HG03095 (cell line): Measurements from ENCODE around the gene CRYBB3.

Experiments
- ATAC-seq: cut with Tn5 transposase; IDR thresholded peaks from one replicate; pipeline ENCODE4 v1.9.1; 2021; ENCODE audit warnings: moderate library complexity; ENCODE audit not compliant: unreplicated experiment

The CRYBB3 gene

DNA sequence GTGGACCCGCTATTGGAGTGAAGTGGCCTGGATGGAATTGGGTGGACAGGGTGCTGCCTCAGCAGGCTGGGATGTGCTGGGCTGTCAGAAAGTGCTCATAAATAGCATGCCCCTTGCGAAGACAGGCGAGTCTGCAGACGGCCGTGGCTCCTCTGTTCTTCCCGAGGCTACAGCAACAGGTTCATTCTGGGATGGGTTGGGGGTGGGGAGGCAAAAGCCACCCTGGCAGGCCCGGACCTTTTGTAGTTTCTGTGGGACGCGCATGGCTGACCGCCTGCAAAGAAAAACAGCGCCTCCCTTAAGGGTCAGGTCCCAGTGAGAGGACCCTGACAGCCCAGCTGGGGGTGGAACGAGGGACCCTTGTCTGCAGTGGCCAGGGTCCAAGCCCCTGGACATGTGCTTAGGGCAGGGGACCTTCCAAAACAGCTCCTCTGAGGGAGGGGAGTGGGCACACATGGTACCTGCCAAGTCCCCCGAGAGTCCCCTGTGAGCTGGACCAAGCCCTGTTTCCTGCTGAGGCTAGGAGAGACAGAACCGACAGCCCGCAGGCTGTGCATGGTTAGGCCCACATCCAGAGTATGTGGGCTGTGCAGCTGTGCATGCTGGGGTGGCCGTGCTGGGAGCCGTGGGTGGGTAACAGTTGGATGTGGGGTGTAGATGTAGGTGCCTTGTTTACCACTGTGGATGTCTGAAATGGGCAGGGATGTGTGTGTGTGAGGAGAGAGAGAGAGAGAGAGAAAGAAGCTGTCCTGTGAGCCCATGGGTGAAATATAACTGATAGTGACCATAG, at the start of gene CRYBB3:
TSS of gene CRYBB3 (plus strand) at position 128 of the 790 bp plus-strand sequence. CDS start 1,539 bp downstream, outside the sequence.
- no peak for ATAC-seq

DNA sequence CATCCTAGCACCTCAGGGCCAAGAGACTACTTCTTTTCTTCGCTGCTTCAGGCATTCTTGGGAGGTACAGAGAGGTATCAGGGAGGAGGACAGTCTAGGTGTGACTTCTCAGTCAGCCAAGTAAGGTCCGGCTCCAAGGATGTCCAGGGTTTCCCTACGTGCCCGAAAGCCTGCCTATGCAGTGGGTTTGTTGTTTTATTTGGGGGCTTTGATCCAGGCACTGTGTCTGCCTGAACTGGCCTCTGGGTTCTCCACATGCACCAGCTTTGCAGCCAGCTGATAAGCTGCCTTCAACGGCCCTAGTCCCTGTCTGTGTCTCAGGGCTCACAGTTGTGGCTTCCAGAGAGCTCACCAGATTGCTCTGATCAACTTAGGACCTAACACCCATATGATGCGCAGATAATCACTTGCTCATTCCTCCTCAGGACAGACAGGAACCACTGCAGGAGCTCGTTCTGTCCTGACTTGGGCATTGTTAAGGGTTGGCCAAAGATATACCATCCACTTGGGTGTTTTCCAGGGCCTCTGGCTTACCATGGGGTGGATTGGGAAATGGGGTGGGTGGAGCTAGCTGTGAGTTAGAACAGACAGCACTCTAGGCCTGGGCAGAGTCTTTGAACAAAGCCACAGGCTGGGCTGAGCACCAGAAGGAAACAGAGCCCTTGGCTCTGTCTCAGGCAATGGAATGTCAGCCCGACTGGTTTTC, 45.5 kb upstream of the CRYBB3 start:
- no peak for ATAC-seq

DNA sequence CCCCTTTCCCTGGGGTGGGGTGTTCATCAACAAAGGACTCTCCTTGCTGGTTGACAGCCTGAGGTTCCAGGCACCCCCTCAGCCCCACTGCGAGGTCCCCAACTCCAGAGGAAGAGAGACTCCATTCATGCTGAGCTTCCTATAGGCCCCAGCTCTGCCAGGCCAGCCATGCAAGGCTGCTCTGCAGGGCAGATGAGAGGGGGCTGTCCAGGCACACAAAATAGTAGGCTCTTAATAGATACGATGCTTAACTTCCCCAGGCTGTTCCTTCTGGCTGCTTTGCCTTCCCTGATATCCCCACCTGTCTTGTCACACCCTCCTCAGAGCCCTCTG, 45.0 kb upstream of the CRYBB3 start:
- ATAC-seq = no peak

DNA sequence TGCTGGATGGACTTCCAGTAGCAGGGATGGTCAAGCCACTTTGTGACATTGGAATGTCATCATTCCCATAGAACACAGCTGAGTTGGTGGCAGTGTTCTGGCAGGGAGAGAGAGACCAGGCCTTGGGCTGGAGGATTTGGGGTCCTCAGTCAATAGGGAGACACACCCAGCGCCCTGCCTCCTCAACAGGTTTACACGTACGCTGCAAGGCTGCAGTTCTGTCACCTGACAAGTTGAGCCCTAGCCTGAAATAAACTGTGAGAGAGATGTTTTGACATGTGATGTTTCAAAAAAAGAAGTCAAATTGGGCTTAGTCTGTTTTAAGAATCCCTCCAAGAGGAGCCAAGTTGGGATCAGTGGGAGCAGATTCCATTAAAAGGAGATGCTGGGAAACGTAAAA, 42.9 kb upstream of the CRYBB3 start:
- no peak for ATAC-seq

DNA sequence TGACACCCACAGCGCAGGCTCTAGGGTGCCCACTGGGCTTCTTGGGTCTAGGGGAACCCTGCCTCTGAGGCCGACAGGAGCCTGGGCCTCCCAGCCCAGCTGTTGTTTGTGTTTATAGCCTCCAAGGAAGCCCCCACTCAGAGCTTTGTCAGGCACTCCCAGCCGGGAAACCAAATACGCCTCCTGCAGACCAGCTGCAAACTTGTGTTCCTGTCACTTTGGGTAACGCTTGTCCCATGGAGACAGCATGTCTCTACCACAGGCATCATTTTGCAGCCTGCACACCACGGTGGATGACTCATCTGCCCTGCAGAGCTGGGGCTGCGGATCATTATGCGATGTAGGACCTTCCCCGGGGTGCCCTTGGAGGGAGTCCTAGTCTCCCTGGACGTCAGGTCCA, 40.6 kb upstream of the CRYBB3 start:
- ATAC-seq = no peak

DNA sequence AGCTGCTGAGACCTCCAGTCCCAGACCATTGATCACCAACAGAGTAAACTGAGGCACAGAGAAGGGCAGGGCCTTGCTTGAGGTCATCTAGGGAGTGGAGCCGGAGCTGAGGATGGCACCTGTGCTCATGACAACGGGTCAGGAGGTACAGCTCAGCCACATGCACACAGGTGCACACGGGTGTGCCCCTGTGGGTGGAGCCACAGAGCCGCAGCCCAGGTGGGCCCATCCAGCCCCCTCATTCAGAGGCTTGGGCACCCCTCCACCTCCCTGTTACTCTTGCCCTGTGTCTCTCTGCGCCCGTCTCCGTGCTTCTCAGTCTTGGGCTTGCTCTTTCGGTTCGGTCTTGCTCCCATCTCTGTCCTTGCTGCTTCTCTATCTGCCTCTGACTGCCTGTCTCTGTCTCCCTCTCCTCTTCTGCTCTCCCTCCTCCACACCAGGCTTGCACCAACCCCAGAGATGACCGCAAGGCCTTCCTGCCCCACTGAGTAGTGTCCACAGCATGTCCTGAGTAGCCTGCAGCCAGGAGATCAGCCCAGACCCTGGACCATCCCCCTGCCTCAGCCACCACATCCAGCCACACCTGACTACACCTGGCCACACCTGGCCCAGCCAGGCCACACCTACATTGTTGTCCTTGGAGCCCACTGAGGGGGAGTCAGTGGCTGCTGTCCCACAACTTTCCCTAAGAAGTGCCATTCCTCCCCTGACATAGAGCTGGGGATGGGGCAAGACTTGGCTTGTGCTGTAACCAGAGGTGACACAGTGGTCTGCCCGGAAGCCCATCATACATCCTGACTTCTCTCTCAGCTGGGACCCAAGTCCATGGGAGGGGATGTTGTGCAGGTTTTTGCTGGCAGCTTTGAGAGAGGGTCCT, 39.3 kb upstream of the CRYBB3 start:
- no peak for ATAC-seq

DNA sequence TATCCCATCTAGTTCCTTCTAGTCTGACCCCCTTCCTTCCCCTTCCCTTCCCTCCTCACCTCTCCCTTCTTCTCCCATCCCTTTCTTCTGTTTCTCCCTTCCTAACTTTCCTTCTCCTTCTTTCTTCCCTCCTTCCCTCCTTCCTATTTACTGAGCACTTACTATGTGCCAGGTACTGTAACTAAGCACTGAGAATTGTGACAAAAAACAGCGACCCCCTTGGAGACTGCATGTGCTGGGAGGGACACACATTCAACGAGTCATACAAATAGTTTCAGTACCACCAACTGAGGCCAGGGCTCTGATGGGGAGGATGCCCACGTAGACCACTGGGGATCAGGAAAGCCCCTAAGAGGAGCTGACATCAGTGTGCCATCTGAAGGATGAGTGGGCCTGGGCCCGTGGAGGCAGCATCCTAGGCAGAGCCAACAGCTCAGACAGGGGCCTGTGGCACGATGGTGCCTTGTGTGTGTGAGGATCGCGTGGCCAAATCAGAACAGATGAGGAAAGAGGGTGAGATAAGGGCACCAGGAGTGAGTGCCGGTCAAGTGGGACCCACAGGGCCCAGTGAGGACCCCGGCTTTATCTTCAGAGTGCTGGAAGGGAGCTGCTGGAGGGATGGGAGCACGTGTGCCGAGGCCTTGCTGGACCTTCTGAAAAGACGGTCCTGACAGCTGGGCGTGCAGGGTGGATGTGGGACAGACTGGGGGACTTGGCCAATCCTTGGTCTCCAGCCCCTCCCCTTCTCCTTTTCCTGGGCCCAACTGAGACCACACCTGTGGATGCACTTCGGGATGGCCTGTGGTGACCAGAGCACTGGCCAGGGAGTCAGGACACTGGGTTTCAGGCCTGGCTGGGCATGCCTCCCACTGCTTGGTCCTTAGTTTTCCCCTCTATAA, 38.4 kb upstream of the CRYBB3 start:
- ATAC-seq = no peak

DNA sequence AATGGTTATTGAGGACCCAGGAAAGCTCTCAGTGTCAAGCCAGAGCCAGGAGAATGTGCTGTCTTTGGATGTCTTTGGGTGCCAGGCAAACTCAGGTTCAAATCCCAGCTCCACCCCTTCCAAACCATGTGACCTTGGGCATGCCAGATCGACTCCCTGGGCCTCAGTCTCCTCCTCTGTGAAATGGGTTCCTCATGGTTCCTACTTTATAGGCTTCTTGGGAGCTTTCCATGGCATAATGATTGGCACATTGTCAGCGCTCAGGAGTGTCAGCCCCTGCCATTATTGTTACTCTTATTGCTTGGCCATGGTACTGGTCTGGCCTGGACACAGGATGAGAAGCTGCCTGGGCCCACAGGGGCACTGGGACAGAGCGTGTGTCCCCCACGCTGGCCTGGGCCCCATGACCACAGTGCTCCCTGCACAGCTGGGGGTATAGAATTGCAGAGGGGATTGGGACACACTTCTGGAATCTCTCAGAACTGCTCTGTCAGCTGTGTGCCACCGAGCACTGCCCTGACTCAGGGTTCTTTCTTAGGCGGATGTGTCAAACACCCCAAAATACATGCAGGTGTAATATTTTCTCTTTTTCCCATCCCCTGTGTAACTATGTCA, 37.6 kb upstream of the CRYBB3 start:
- ATAC-seq = no peak

DNA sequence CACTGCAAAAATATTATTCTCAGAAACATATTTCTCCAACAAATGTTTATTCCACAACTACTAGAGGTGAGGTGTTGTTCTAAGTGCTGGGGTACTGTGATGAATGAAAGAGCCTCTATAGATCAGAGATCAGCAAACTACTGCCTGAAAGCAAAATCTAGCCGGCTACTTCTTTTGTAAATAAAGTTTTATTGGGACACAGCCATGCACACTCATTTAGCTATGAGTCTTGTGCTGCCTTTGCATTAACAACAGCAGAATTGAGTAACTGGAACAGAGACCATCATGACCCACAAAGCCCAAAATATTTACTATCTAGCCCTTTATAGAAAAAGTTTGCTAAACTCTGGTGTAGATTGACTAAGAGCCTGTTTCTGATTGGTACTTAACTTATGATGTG, 37.1 kb upstream of the CRYBB3 start:
- no peak for ATAC-seq

DNA sequence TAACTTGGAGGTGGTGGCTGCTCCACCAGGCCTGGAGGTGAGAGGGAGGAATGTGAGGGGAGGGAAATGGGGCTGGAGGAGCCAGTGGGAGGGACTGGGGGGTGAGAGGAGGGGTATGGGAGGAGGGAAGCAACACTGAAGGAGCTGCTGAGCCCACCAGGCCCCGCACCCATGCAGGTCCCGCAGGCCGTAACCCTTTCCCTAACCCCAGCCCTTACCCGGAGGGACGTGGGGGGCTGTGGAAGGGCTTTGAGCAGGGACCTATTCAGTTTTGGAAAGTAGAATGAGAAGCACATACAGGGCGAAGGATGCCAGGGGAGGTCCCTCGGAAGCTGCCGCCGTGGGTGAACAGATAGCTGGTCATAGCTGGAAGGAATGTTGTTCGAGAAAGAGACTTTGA, 33.9 kb upstream of the CRYBB3 start:
- ATAC-seq = no peak

DNA sequence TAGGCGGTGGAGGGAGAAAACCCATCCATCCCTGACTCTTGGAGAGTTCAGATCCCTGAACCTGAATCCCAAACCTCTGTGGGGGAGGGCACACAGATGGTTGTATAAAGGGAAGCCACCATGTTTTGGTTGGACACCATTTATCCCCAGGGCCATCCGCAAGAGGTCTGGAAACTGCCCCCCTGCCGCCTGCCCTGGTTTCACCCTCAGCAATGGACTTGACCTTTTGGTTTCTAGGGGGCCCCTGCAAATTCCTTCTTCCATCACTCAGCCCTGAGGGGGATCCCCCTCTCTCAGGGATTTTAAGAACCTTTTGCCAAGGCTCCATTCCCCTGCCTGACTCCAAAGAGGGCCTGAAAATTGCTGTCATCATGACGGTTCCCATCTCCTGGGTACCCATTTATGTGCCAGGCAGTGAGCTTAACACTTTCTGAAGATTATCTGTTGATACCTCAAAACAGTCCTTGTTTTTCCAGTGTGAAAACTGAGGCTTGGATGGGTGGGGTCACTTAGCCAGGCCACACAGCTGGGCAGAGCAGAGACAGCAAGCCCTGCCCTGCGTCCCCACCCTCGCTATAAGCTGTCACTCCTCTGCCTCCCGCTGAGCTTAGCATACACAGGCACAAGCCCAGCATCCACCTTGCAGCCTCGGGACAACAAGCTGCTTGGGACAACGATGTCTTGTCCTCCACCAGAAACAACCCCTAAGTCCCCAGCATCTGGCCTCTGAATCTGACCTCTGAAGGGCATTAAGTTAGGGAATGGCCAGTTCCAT, 33.2 kb upstream of the CRYBB3 start:
- no peak for ATAC-seq

DNA sequence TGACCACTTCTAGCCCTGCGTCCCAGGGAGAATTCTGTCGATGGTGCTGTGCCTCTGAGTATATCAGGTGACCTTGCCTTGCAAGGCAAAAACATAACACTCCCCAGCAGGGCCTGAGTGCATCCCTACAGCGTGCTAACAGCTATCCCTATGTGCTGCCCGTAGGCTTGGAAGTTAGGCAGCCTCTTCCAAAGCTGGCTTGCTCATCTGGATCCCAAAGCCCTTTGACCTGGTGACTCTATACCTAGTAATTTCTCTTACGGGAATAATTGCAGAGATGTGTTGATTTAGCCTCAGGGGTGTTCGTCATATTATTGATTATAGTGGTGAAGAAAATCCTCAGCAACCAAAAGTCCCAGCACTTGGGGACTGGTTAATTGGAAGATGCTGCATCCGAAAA, 32.6 kb upstream of the CRYBB3 start:
- no peak for ATAC-seq

DNA sequence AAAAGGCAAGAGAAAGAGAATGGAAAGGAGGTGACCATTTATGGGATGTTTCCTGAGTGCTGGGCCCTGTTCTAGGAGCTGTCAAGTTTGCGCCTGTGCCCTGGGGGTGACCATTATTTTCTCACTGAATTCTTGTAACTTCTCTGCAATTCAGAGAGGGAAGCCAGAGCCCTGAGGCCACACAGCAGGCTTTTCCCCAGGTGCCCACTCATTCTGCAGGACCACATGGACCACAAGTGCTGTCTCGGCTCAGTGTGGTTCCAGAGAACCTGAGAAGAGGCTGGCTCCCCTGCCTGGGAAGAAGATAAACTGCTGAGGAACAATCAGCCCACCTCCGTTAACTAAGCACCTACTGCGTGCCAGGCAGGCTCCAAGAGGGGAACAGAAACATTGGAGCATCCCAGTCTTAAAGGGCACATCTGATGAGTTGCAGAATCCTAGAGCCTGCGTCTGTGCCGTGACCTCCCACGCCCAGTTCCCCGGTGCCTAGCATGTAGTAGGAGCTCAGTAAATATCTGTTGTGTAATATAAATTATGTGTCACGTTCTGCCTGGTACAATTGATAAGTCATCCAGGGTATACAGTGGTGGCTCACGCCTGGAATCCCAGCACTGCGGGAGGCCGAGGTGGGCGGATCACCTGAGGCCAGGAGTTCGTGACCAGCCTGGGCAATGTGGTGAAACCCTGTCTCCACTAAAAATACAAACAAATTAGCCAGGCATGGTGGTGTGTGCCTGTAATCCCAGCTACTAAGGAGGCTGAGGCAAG, 31.6 kb upstream of the CRYBB3 start:
- ATAC-seq = no peak

DNA sequence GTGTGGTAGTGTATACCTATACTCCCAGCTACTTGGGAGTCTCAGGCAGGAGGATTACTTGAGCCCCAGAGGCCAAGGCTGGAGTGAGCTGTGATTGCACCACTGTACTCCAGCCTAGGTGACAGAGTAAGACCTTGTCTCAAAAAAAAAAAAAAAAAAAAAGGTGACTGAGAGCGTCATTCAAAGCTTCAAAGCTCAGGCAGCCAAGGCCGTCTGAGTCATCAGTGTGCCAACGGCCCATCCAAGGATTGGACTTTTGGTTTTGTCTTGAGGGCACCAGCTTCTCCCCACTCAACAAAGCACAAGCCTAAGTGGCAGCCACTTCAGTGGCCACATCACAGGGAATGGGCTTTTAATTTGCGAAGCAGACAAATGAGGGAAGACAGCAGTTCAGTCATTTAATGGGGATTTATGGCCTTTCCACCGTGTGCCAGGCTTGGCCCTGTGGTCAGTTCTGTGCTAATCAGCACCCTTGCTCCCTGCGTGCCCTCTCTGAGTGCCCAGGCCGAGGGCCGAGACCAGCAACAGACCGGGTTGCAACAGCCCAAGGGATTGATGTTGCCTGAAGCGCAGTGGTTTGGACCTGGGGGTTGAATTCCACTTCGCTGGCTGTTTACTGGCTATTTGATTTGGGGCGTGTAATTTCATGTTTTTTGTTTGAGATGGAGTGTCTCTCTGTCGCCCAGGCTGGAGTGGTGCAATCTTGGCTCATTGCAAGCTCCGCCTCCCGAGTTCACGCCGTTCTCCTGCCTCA, 30.2 kb upstream of the CRYBB3 start:
- ATAC-seq = no peak

DNA sequence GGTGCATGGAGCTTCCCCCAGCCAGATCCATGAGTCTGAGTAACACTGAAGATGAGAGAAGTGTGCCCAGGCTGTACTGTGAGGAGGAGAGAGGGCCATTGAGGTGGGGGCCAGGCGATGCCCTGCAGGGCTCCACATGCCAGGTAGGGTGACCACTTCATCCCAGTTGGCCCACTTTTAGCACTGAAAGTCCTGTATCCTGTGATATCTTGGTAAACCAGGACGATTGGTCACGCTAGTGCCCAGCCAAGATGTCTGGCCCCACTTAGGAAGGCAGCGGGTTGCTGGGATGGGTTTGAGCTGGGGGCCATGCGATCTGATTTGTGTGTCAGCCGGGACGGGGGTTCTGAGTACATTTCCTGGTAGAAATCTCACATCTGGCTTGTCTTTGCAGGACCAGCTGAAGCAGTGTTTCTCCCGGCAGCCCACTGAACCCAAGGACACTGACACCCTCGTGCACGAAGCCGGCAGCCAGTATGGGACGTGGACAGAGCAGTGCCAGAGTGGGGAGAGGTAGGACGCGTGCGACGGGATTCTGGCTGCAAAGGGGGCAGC, 29.2 kb upstream of the CRYBB3 start:
- ATAC-seq = no peak

DNA sequence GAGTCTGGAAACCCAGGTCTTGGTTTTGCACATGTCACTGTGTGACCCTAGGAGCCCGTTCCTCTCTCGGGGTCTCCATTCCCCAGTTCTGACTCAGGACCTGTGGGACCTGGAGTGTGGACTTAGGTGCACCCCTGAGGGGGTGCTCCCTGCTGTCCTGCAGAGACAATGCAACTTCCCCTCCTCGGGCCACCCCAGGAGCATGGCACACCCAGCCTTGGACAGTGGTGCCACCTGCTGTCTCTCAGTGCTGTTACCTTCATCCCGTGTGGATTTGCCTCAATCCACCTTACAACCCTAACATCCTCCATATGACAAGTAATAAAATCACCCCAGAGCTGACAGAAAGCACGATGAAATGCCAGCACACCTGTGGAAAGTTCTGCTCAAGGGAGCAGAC, 27.5 kb upstream of the CRYBB3 start:
- no peak for ATAC-seq

DNA sequence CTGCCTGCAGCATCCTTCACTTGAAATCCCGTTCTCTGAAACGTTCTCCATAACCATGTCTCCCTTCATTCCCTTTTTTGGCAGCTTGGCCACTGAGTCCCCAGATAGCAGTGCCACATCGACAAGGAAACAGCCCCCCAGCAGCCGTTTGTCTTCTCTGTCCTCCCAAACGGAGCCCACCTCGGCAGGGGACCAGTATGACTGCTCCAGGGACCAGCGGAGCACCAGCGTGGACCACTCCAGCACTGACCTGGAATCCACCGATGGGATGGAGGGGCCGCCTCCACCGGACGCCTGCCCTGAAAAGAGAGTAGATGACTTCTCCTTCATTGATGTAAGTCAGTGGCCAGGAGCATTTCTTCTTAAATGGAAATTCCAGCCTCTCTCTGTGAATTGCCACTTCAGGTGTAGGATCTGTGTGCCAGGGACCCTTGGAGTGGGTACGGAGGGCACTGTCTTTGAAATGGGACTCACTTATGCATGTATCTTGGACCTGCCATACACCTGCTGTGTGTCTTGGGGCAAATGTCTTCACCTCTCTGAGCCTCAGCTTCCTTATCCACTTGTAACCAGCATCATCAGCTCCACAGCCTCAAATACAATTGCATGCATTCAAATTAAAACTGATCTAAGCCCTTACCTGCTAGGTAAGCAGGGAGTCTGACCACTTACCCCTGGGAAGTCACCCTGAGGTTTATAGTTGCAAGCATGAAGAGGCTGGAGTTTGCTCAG, 25.3 kb upstream of the CRYBB3 start:
- ATAC-seq = no peak
